H1 (cell line): ENCODE results near the gene SLC25A48. TPM values are rescaled to one million over a fixed set of nuclear protein-coding genes. Genes with fewer than 3 reads are reported as not detected.

Source experiments
- CTCF ChIA-PET: fragments of 300-600 bp; sonication (Branson Sonifier 250); formaldehyde crosslinking; loops from one replicate; lab custom pipeline; 2021; ENCODE audit not compliant: partially characterized antibody; lab: Charles Lee
- POLR2A ChIA-PET: fragments of 300-600 bp; sonication (Branson Sonifier 250); formaldehyde crosslinking; loops from one replicate; lab custom pipeline; 2021; ENCODE audit warnings: inconsistent platforms; ENCODE audit not compliant: partially characterized antibody; lab: Charles Lee
- DNase-seq, 2 experiments: peaks; one replicate each; pipeline versions ENCODE4 v3.0.0 to v3.0.0-alpha.2; 2010 to 2022; ENCODE audit warnings: low spot score in 2 of 2, low read depth in 1 of 2, mixed read lengths in 1 of 2
- FAIRE-seq: peaks from 2 replicates; lab custom pipeline; 2011; peaks lifted over from hg19 to GRCh38; lab: Jason Lieb, UNC
- H2AFZ ChIP-seq: 2 replicates; pipeline ENCODE4 v1.8.1; 2012; ENCODE audit warnings: low read length, inconsistent platforms
- H2AK5ac ChIP-seq: 2 replicates; pipeline ENCODE4 v1.6.1; 2013; ENCODE audit warnings: low read depth, low read length
- H2BK120ac ChIP-seq: replicated peaks from 2 replicates; pipeline ENCODE3; 2013; ENCODE audit warnings: low read depth, low read length, inconsistent platforms
- H2BK12ac ChIP-seq: 2 replicates; pipeline ENCODE4 v1.6.1; 2013; ENCODE audit warnings: low read depth, low read length
- H2BK15ac ChIP-seq: 2 replicates; pipeline ENCODE4 v1.6.1; 2013; ENCODE audit warnings: low read length
- H2BK20ac ChIP-seq: 2 replicates; pipeline ENCODE4 v1.6.1; 2013; ENCODE audit warnings: low read length
- H2BK5ac ChIP-seq: 2 replicates; pipeline ENCODE4 v1.6.1; 2013; ENCODE audit warnings: low read depth, low read length
- H3K14ac ChIP-seq: 2 replicates; pipeline ENCODE4 v1.6.1; 2013; ENCODE audit warnings: inconsistent platforms; ENCODE audit not compliant: insufficient read length
- H3K18ac ChIP-seq: 2 replicates; pipeline ENCODE4 v1.6.1; 2013; ENCODE audit warnings: low read length; ENCODE audit errors: extremely low read depth
- H3K23ac ChIP-seq: 2 replicates; pipeline ENCODE4 v1.6.1; 2013; ENCODE audit warnings: inconsistent platforms; ENCODE audit not compliant: insufficient read length
- H3K23me2 ChIP-seq: 2 replicates; pipeline ENCODE4 v1.6.1; 2013; ENCODE audit warnings: low read depth, low read length
- H3K27ac ChIP-seq: 2 replicates; pipeline ENCODE4 v1.6.1; 2011; ENCODE audit warnings: low read depth, low read length, inconsistent platforms
- H3K27me3 ChIP-seq, 4 experiments: replicated peaks in 1 of 4; 1 replicate in 1 of 4; 2 replicates in 3 of 4; pipeline versions ENCODE4 v1.6.1 to v1.8.1; 2011 to 2013; ENCODE audit warnings: low read length in 3 of 4, mild to moderate bottlenecking in 3 of 4, inconsistent platforms in 2 of 4, mixed read lengths in 2 of 4, moderate library complexity in 1 of 4; ENCODE audit not compliant: control insufficient read depth in 3 of 4, insufficient read depth in 3 of 4; ENCODE audit errors: extremely low read depth in 1 of 4
- H3K36me3 ChIP-seq, 4 experiments: 2 replicates each; pipeline versions ENCODE4 v1.6.1 to v1.8.1; 2011 to 2013; ENCODE audit warnings: mild to moderate bottlenecking in 4 of 4, low read length in 3 of 4, moderate library complexity in 2 of 4, control low read depth in 1 of 4, inconsistent platforms in 1 of 4; ENCODE audit not compliant: insufficient read depth in 4 of 4, control insufficient read depth in 2 of 4
- H3K4ac ChIP-seq: replicated peaks from 2 replicates; pipeline ENCODE3; 2013; ENCODE audit warnings: low read length, low read depth, mixed read lengths, inconsistent platforms; ENCODE audit not compliant: insufficient read length
- H3K4me1 ChIP-seq, 4 experiments: replicated peaks in 1 of 4; 1 replicate in 1 of 4; 2 replicates in 3 of 4; pipeline versions ENCODE4 v1.6.1 to v1.8.1; 2011 to 2013; ENCODE audit warnings: low read length in 3 of 4, inconsistent platforms in 2 of 4, mixed read lengths in 1 of 4; ENCODE audit not compliant: insufficient read depth in 4 of 4, control insufficient read depth in 3 of 4
- H3K4me2 ChIP-seq, 2 experiments: 2 replicates each; pipeline versions ENCODE4 v1.6.1 to v1.8.1; 2011 to 2013; ENCODE audit warnings: low read depth in 2 of 2, low read length in 2 of 2, control low read depth in 1 of 2, inconsistent platforms in 1 of 2, mild to moderate bottlenecking in 1 of 2; ENCODE audit not compliant: insufficient read depth in 1 of 2
- H3K4me3 ChIP-seq, 4 experiments: fragments of 200-600, 300-600 bp in 1 of 4; sonication (generic), shearing (Covaris generic), sonication (Bioruptor Twin) in 1 of 4; 2 replicates each; pipeline versions ENCODE4 v1.5.1 to v1.8.1; 2011 to 2016; ENCODE audit warnings: low read length in 4 of 4, low read depth in 3 of 4, control low read depth in 2 of 4, inconsistent platforms in 2 of 4, mild to moderate bottlenecking in 2 of 4, mixed read lengths in 1 of 4, moderate library complexity in 1 of 4; ENCODE audit not compliant: insufficient read depth in 2 of 4; ENCODE audit errors: extremely low read depth in 1 of 4
- H3K56ac ChIP-seq: replicated peaks from 2 replicates; pipeline ENCODE3; 2013; ENCODE audit warnings: low read depth, mild to moderate bottlenecking, mixed read lengths, low read length, inconsistent platforms; ENCODE audit not compliant: insufficient read length
- H3K79me1 ChIP-seq: 2 replicates; pipeline ENCODE4 v1.6.1; 2013; ENCODE audit warnings: low read depth, low read length, control low read depth
- H3K79me2 ChIP-seq, 2 experiments: 2 replicates each; pipeline versions ENCODE4 v1.6.1 to v1.8.1; 2012 to 2013; ENCODE audit warnings: low read length in 2 of 2, mild to moderate bottlenecking in 2 of 2, inconsistent platforms in 1 of 2; ENCODE audit not compliant: insufficient read depth in 2 of 2, control insufficient read depth in 1 of 2
- H3K9ac ChIP-seq, 4 experiments: replicated peaks in 1 of 4; 1 replicate in 1 of 4; 2 replicates in 3 of 4; pipeline versions ENCODE4 v1.6.1 to v1.8.1; 2011 to 2013; ENCODE audit warnings: low read depth in 3 of 4, low read length in 3 of 4, control low read depth in 2 of 4, mild to moderate bottlenecking in 2 of 4, moderate library complexity in 2 of 4, inconsistent platforms in 1 of 4; ENCODE audit errors: extremely low read depth in 1 of 4
- H3K9me3 ChIP-seq, 2 experiments: 2 replicates each; pipeline versions ENCODE4 v1.6.1 to v1.8.1; 2012 to 2013; ENCODE audit warnings: mild to moderate bottlenecking in 2 of 2, moderate library complexity in 2 of 2, control low read depth in 1 of 2, inconsistent platforms in 1 of 2, low read depth in 1 of 2, low read length in 1 of 2, mixed read lengths in 1 of 2; ENCODE audit not compliant: insufficient read depth in 2 of 2
- H4K20me1 ChIP-seq, 2 experiments: replicated peaks in 1 of 2; 2 replicates each; pipeline versions ENCODE3 to v1.8.1; 2011 to 2013; ENCODE audit warnings: inconsistent platforms in 2 of 2, low read length in 2 of 2, mild to moderate bottlenecking in 1 of 2; ENCODE audit not compliant: insufficient read depth in 2 of 2, control insufficient read depth in 1 of 2
- H4K5ac ChIP-seq: 2 replicates; pipeline ENCODE4 v1.6.1; 2013; ENCODE audit warnings: low read length, low read depth, mixed read lengths, inconsistent platforms; ENCODE audit not compliant: insufficient read length
- H4K8ac ChIP-seq: 2 replicates; pipeline ENCODE4 v1.8.0; 2013; ENCODE audit warnings: mild to moderate bottlenecking, moderate library complexity, low read length, inconsistent platforms; ENCODE audit not compliant: insufficient read depth; ENCODE audit errors: extremely low read depth
- H4K91ac ChIP-seq: replicated peaks from 2 replicates; pipeline ENCODE3; 2013; ENCODE audit warnings: low read length, mixed read lengths, inconsistent platforms; ENCODE audit not compliant: insufficient read length
- BACH1 ChIP-seq: IDR thresholded peaks from 2 replicates; pipeline ENCODE4 v1.6.1; 2012; ENCODE audit warnings: low read length, improper control_type of control experiment
- GABPA ChIP-seq: IDR thresholded peaks from 2 replicates; pipeline ENCODE4 v1.6.1; 2011; ENCODE audit warnings: mild to moderate bottlenecking, low read length, moderate library complexity, borderline replicate concordance; ENCODE audit not compliant: insufficient read depth
- GTF2F1 ChIP-seq: IDR thresholded peaks from 2 replicates; pipeline ENCODE4 v1.6.1; 2012; ENCODE audit warnings: low read depth, low read length, improper control_type of control experiment, borderline replicate concordance
- JUND ChIP-seq: IDR thresholded peaks from 2 replicates; pipeline ENCODE4 v1.6.1; 2011; ENCODE audit warnings: mild to moderate bottlenecking, improper control_type of control experiment, low read length
- PHF8 ChIP-seq: fragments of 200-600 bp; sonication (generic); conservative IDR thresholded peaks from 2 replicates; pipeline ENCODE4 v1.7.1; 2012; ENCODE audit warnings: low read depth, mild to moderate bottlenecking, inconsistent platforms, low read length, moderate library complexity
- SIX5 ChIP-seq: IDR thresholded peaks from 2 replicates; pipeline ENCODE4 v1.6.1; 2011; ENCODE audit warnings: mild to moderate bottlenecking, low read depth, low read length
- WGBS, 2 experiments: shearing (Covaris generic) in 1 of 2; methylation state at CpG; one replicate each; pipeline versions ENCODE4 v1.1.6 to v1.1.7; 2013 to 2015; ENCODE audit warnings: low lambda C conversion rate in 2 of 2, mixed read lengths in 2 of 2, inconsistent platforms in 1 of 2, low coverage in 1 of 2, missing lambda C conversion rate in 1 of 2; ENCODE audit not compliant: insufficient replicate concordance in 2 of 2, insufficient coverage in 1 of 2, insufficient read length in 1 of 2; ENCODE audit errors: extremely low coverage in 1 of 2, missing lambda C conversion rate in 1 of 2; 5-methylcytosine and 5-hydroxymethylcytosine counted together
- polyA plus RNA-seq, 7 experiments: library from polyadenylated mRNA; depleted of rRNA in 3 of 7; stranded (reverse) in 5 of 7; unstranded in 2 of 7; fragments of >200 nt in 5 of 7; fragments of 200-250 nt in 2 of 7; gene quantifications; 1 replicate in 5 of 7; 2 replicates in 1 of 7; 4 replicates in 1 of 7; pipeline versions ENCODE4 v1.2.1 to v1.2.3, GENCODE V29; 2011 to 2013; ENCODE audit warnings: missing spikeins in 2 of 7, mixed read lengths in 2 of 7
- total RNA-seq: library from RNA; stranded (reverse); fragmentation: NEBNext Ultra II Directional; extraction: Animal tissue kit (Norgen Biotek cat#: 25700); gene quantifications from 2 replicates; pipeline ENCODE4 v1.2.1, GENCODE V29; 2021

The SLC25A48 gene
- total and polyA plus RNA-seq, 2 of the 8 experiments (the other 6 are each of a cell fraction or from before 2014, with no cell fraction given): 1.3 to 1.8 TPM

- Histone ChIP-seq H3K4ac (no peak overlapping the region), H3K4me2 (no peak overlapping the region), H3K14ac (no peak overlapping the region), H4K5ac (no peak overlapping the region), H3K9ac (no peak overlapping the region), H3K36me3 (no peaks in the 10 kb centered on the region), H3K27ac (no peak overlapping the region), H2BK20ac (no peak overlapping the region), H2AK5ac (no peak overlapping the region), H2AFZ (no peak overlapping the region), H2BK15ac (no peak overlapping the region), H3K79me2 (no peaks in the 10 kb centered on the region)
- CTCF ChIA-PET: interaction anchor here (1.0 kb wide), 1 partner anchor 17 kb away, joined by 4 read pairs; no protein-coding TSS in a partner anchor
- 96% methylated on average over 2 of the region's 2 CpGs; no CpG with 5 or more reads in 1 of the 2 experiments for WGBS, 2 experiments
- DNase-seq: no peak
- TF ChIP-seq SIX5 (no peak), JUND (no peak), GABPA (no peak), PHF8 (no peak), BACH1 (no peak), GTF2F1 (no peak)
- TF ChIP-seq, all 59 proteins: peak for 0
- no peak overlapping the region for H2BK120ac ChIP-seq
- H3K9me3 ChIP-seq: no peaks in the 10 kb centered on the region
- no peak overlapping the region for H4K8ac ChIP-seq
- no peak overlapping the region for H3K56ac ChIP-seq
- POLR2A ChIA-PET: no interaction called here
- no peak overlapping the region for H3K23ac ChIP-seq
- no peak overlapping the region for H3K18ac ChIP-seq
- no peaks in the 10 kb centered on the region for H4K20me1 ChIP-seq
- no peak overlapping the region for H3K4me3 ChIP-seq
- H4K91ac ChIP-seq: no peak overlapping the region
- H2BK5ac ChIP-seq: no peak overlapping the region
- H3K79me1 ChIP-seq: no peaks in the 10 kb centered on the region
- no peaks in the 10 kb centered on the region for H3K27me3 ChIP-seq
- FAIRE-seq: no peak
- no peaks in the 10 kb centered on the region for H3K4me1 ChIP-seq
- no peaks in the 10 kb centered on the region; the same call in 1 of the 2 replicates for H3K23me2 ChIP-seq
- no peak overlapping the region for H2BK12ac ChIP-seq
These were observed 28.3 kb downstream of the SLC25A48 start for GRCh38 chr5:135862744-135863143.
